ENCODE measurements around the gene CDC5L.

Gene CDC5L

GRCh38 chr6:44494011-44494501 is 106.5 kb downstream of the CDC5L start:
- TF ChIP-seq ARNT (IDR thresholded peaks at IDR 0.05) (no peak), ELF4 (IDR thresholded peaks at IDR 0.05) (no peak), SUZ12 (IDR thresholded peaks at IDR 0.05) (no peak), L3MBTL2 (conservative IDR thresholded peaks at IDR 0.05) (no peak), FOXK2 (IDR thresholded peaks at IDR 0.05) (no peak), HDGF (IDR thresholded peaks at IDR 0.05; ENCODE audit: borderline replicate concordance) (no peak), LEF1 (IDR thresholded peaks at IDR 0.05; ENCODE audit: borderline replicate concordance) (no peak), TARDBP (IDR thresholded peaks at IDR 0.05) (no peak), FOXA1 (IDR thresholded peaks at IDR 0.05) (no peak), FOXM1 (IDR thresholded peaks at IDR 0.05; ENCODE audit: borderline replicate concordance) (no peak), BHLHE40 (IDR thresholded peaks at IDR 0.05; ENCODE audit: borderline replicate concordance) (no peak), SP1 (IDR thresholded peaks at IDR 0.05) (no peak), NFRKB (IDR thresholded peaks at IDR 0.05) (no peak), ZNF384 (IDR thresholded peaks at IDR 0.05) (no peak), CTBP1 (IDR thresholded peaks at IDR 0.05; ENCODE audit: borderline replicate concordance) (no peak)
- TF ChIP-seq, protein P1, sequence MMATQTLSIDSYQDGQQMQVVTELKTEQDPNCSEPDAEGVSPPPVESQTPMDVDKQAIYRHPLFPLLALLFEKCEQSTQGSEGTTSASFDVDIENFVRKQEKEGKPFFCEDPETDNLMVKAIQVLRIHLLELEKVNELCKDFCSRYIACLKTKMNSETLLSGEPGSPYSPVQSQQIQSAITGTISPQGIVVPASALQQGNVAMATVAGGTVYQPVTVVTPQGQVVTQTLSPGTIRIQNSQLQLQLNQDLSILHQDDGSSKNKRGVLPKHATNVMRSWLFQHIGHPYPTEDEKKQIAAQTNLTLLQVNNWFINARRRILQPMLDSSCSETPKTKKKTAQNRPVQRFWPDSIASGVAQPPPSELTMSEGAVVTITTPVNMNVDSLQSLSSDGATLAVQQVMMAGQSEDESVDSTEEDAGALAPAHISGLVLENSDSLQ (IDR thresholded peaks at IDR 0.05), result no peak
- CTCF ChIA-PET, result interaction anchor here (1.1 to 1.4 kb wide), 3 partner anchors 17 to 24 kb away, joined by 3 to 10 read pairs (median 4); no protein-coding TSS in a partner anchor
- POLR2A ChIA-PET, result no interaction called here
- DNase-seq (ENCODE audit: extremely low spot score), result peak; percentile 22

GRCh38 chr6:44495036-44495901 is 107.8 kb downstream of the CDC5L start:
- POLR2A ChIA-PET, result interaction anchor here (0.6 kb wide), 1 partner anchor 680 kb away, joined by 3 read pairs; no protein-coding TSS in a partner anchor

DNA sequence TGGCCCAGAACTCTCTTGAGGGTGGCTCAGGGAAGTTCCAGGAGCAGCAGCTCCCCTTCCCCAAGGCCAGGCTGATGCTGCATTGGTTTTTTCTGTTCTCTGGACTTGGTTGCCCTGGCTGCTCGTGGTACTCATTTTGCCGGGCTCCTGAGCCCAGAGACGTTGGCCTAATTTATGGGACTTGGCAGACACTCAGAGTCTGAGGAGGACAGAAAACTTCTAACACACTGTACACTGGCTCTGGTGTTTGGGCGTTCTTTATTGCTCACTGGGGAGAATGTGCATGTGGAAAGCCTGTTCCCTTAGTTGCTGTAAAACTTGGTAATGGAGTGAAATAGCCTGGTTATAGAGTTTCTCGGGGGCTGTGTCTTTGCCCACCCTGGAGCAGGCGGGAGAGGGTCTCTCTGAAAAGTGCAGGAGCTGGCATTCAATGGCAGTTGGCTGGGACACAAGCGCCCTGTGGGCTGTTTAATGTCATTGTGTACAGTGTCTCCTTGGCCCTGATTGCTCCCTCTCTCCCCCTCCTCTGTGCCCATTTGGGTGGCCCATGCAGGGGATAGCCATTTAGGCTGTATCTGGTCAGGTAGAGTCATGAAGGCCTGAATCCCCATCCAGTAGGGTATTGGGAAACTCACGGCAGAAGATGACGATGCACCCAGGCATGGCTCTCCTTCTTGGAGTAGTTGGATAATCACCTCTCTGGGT is 109.3 kb downstream of the CDC5L start:
- CTCF ChIA-PET, result no interaction called here
- DNase-seq (ENCODE audit: extremely low spot score), result no peak
- POLR2A ChIA-PET, result no interaction called here
- TF ChIP-seq ARNT (IDR thresholded peaks at IDR 0.05) (no peak), FOXA1 (IDR thresholded peaks at IDR 0.05) (no peak), ZNF384 (IDR thresholded peaks at IDR 0.05) (no peak), LEF1 (IDR thresholded peaks at IDR 0.05; ENCODE audit: borderline replicate concordance) (no peak), FOXM1 (IDR thresholded peaks at IDR 0.05; ENCODE audit: borderline replicate concordance) (no peak), TARDBP (IDR thresholded peaks at IDR 0.05) (no peak), NFRKB (IDR thresholded peaks at IDR 0.05) (no peak)

More at GRCh38 chr6:44495036-44495901, 107.8 kb downstream of the CDC5L start:
- DNase-seq (ENCODE audit: extremely low spot score), result no peak
- TF ChIP-seq TARDBP (IDR thresholded peaks at IDR 0.05) (no peak), L3MBTL2 (conservative IDR thresholded peaks at IDR 0.05) (no peak), ELF4 (IDR thresholded peaks at IDR 0.05) (no peak), FOXA1 (IDR thresholded peaks at IDR 0.05) (no peak), CTBP1 (IDR thresholded peaks at IDR 0.05; ENCODE audit: borderline replicate concordance) (no peak), HDGF (IDR thresholded peaks at IDR 0.05; ENCODE audit: borderline replicate concordance) (no peak), FOXK2 (IDR thresholded peaks at IDR 0.05) (no peak), FOXM1 (IDR thresholded peaks at IDR 0.05; ENCODE audit: borderline replicate concordance) (no peak), NFRKB (IDR thresholded peaks at IDR 0.05) (no peak), ZNF384 (IDR thresholded peaks at IDR 0.05) (no peak), LEF1 (IDR thresholded peaks at IDR 0.05; ENCODE audit: borderline replicate concordance) (no peak), ARNT (IDR thresholded peaks at IDR 0.05) (no peak), SP1 (IDR thresholded peaks at IDR 0.05) (no peak)
- TF ChIP-seq, protein P1 (IDR thresholded peaks at IDR 0.05), result no peak
- CTCF ChIA-PET, result interaction anchor here (0.7 to 1.4 kb wide), 4 partner anchors 18 to 438 kb away, joined by 3 to 10 read pairs (median 4); no protein-coding TSS in a partner anchor

GRCh38 chr6:44497807-44498206 is 110.3 kb downstream of the CDC5L start:
- DNase-seq (ENCODE audit: extremely low spot score), result no peak
- CTCF ChIA-PET, result interaction anchor here (1.0 kb wide), 1 partner anchor 28 kb away, joined by 4 read pairs; no protein-coding TSS in a partner anchor
- POLR2A ChIA-PET, result no interaction called here
- no peak for TF ChIP-seq ARNT (IDR thresholded peaks at IDR 0.05)
- TF ChIP-seq ELF4 (IDR thresholded peaks at IDR 0.05), result no peak
- no peak for TF ChIP-seq BHLHE40 (IDR thresholded peaks at IDR 0.05; ENCODE audit: borderline replicate concordance)

- TF ChIP-seq HDGF (IDR thresholded peaks at IDR 0.05; ENCODE audit: borderline replicate concordance) (no peak), ZNF384 (IDR thresholded peaks at IDR 0.05) (no peak)
- TF ChIP-seq, protein P1 (IDR thresholded peaks at IDR 0.05), result no peak
- no peak for DNase-seq (ENCODE audit: extremely low spot score)
- CTCF ChIA-PET, result interaction anchor here (1.0 kb wide), 1 partner anchor 28 kb away, joined by 4 read pairs; no protein-coding TSS in a partner anchor
- POLR2A ChIA-PET, result no interaction called here
Measured at GRCh38 chr6:44498436-44498835, 110.9 kb downstream of the CDC5L start.

GRCh38 chr6:44499609-44500008 is 112.1 kb downstream of the CDC5L start:
- no peak for TF ChIP-seq FOXA1 (IDR thresholded peaks at IDR 0.05)
- TF ChIP-seq, protein P1 (IDR thresholded peaks at IDR 0.05), result no peak
- no peak for TF ChIP-seq SP1 (IDR thresholded peaks at IDR 0.05)
- TF ChIP-seq HDGF (IDR thresholded peaks at IDR 0.05; ENCODE audit: borderline replicate concordance), result no peak
- no peak for TF ChIP-seq LEF1 (IDR thresholded peaks at IDR 0.05; ENCODE audit: borderline replicate concordance)
- TF ChIP-seq ZNF384 (IDR thresholded peaks at IDR 0.05), result no peak
- TF ChIP-seq FOXM1 (IDR thresholded peaks at IDR 0.05; ENCODE audit: borderline replicate concordance), result no peak
- no peak for TF ChIP-seq FOXK2 (IDR thresholded peaks at IDR 0.05)
- no peak for TF ChIP-seq NFRKB (IDR thresholded peaks at IDR 0.05)
- ChIA-PET CTCF (interaction anchor here (0.8 kb wide), 2 partner anchors 24 to 1215 kb away, joined by 3 read pairs; no protein-coding TSS in a partner anchor), POLR2A (no interaction called here)
- no peak for DNase-seq (ENCODE audit: extremely low spot score)

Measured in HEK293T (cell line).